Posterior cingulate gyrus (tissue), 11 donors: ENCODE measurements around the gene FGF4.
A peak's percentile ranks its signal among the peaks of the same experiment; 100 is the strongest.
"Not testable (repeated sequence)": the region's sequence is repeated elsewhere in the genome, so short reads cannot be mapped to it uniquely, and the experiment has no call there.

Source experiments
- DNase-seq, 10 donors: peaks; one replicate each; pipeline versions ENCODE4 v3.0.0 to v3.0.0-alpha.2; 2020 to 2021; ENCODE audit warnings: mixed read lengths in 3 of 10
- intact Hi-C: fragments of 100-400 bp; cut with DNase I; formaldehyde crosslinking; loops from one replicate; pipeline ENCODE4 v1.15.1; 2023

FGF4 gene

GRCh38 chr11:69774354-69775162 is 583 bp downstream of the FGF4 start:
- DNase-seq: peak in 1 of 10 donors; percentile 77
- intact Hi-C loops: no loop called here

GRCh38 chr11:69773626-69774353 is 1.4 kb downstream of the FGF4 start:
- peak in 1 of 10 donors; percentile 66 for DNase-seq
- intact Hi-C loops: no loop called here

- no peak for DNase-seq
- intact Hi-C loops: no loop called here
Measured at GRCh38 chr11:69771466-69771865, 3.7 kb downstream of the FGF4 start.

GRCh38 chr11:69770540-69770939 is 4.6 kb downstream of the FGF4 start:
- intact Hi-C loops: no loop called here
- no peak for DNase-seq

- intact Hi-C loops: no loop called here
Measured at GRCh38 chr11:69765498-69765995, 9.6 kb downstream of the FGF4 start.

GRCh38 chr11:69764918-69765317 is 10.2 kb downstream of the FGF4 start:
- intact Hi-C loops, DNase-seq: not testable (repeated sequence)

More at GRCh38 chr11:69765498-69765995, 9.6 kb downstream of the FGF4 start:
- DNase-seq: no peak

- DNase-seq: no peak
- intact Hi-C loops: no loop called here
Measured at GRCh38 chr11:69760319-69760718, 14.8 kb downstream of the FGF4 start.

- intact Hi-C loops: no loop called here
- no peak for DNase-seq
Measured at GRCh38 chr11:69752890-69753289, 22.3 kb downstream of the FGF4 start.

- intact Hi-C loops: no loop called here
- no peak for DNase-seq
Measured at GRCh38 chr11:69750875-69751597, 24.1 kb downstream of the FGF4 start.

- peak in 2 of 10 donors; percentile 46 to 74 for DNase-seq
- intact Hi-C loops: no loop called here
Measured at GRCh38 chr11:69750108-69750850, 24.9 kb downstream of the FGF4 start.

- intact Hi-C loops: no loop called here
- peak in 1 of 10 donors; percentile 61 for DNase-seq
Measured at GRCh38 chr11:69748637-69749036, 26.5 kb downstream of the FGF4 start.

GRCh38 chr11:69746752-69747742 is 28.1 kb downstream of the FGF4 start:
- intact Hi-C loops: no loop called here
- peak in 1 of 10 donors; percentile 75 for DNase-seq

- intact Hi-C loops: no loop called here
- no peak for DNase-seq
Measured at GRCh38 chr11:69746140-69746539, 29.0 kb downstream of the FGF4 start.

GRCh38 chr11:69745201-69745600 is 29.9 kb downstream of the FGF4 start:
- intact Hi-C loops: no loop called here

GRCh38 chr11:69744435-69744834 is 30.7 kb downstream of the FGF4 start:
- intact Hi-C loops: no loop called here
- DNase-seq: no peak

More at GRCh38 chr11:69745201-69745600, 29.9 kb downstream of the FGF4 start:
- no peak for DNase-seq

GRCh38 chr11:69734841-69735240 is 40.3 kb downstream of the FGF4 start:
- intact Hi-C loops: no loop called here
- no peak for DNase-seq

GRCh38 chr11:69734367-69734766 is 40.8 kb downstream of the FGF4 start:
- intact Hi-C loops: no loop called here
- no peak for DNase-seq

- intact Hi-C loops: no loop called here
- DNase-seq: no peak
Measured at GRCh38 chr11:69732910-69733309, 42.2 kb downstream of the FGF4 start.

- intact Hi-C loops: no loop called here
Measured at GRCh38 chr11:69731110-69731509, 44.0 kb downstream of the FGF4 start.

More at GRCh38 chr11:69731110-69731509, 44.0 kb downstream of the FGF4 start:
- DNase-seq: no peak
